SK-N-SH (cell line): ENCODE data around the gene ENOX1. TPM values are rescaled to one million over a fixed set of nuclear protein-coding genes. Genes with fewer than 3 reads are reported as not detected.

Experiments used
- CTCF ChIA-PET: fragments of 300-600, 350-600 bp; formaldehyde crosslinking; extraction: SDS; loops from one replicate; lab custom pipeline; 2021; lab: Yijun Ruan, JAX
- POLR2A ChIA-PET: fragments of 350-600 bp; sonication (Branson Sonifier 250); formaldehyde crosslinking; extraction: SDS; loops from one replicate; lab custom pipeline; 2020; ENCODE audit warnings: antibody characterized with exemption, inconsistent platforms; lab: Yijun Ruan, JAX
- DNase-seq: peaks from one replicate; pipeline ENCODE4 v3.0.0; 2012
- H2AFZ ChIP-seq: fragments of 200-600 bp; sonication (generic); 2 replicates; pipeline ENCODE4 v1.8.1; 2016; ENCODE audit warnings: antibody characterized with exemption, mild to moderate bottlenecking, low read depth
- H3F3A ChIP-seq: fragments of 200-600 bp; sonication (generic); replicated peaks from 2 replicates; pipeline ENCODE3; 2016; ENCODE audit warnings: antibody characterized with exemption, mild to moderate bottlenecking; ENCODE audit not compliant: insufficient read depth
- H3K27ac ChIP-seq, 2 experiments: fragments of 200-500 bp in 1 of 2; fragments of 200-600 bp in 1 of 2; sonication (Bioruptor generic) in 1 of 2; sonication (generic), shearing (Covaris generic) in 1 of 2; 2 replicates each; pipeline versions ENCODE4 v1.5.1 to v1.6.1; 2014 to 2016; ENCODE audit warnings: low read depth in 2 of 2, inconsistent platforms in 1 of 2, low read length in 1 of 2, mild to moderate bottlenecking in 1 of 2, mixed read lengths in 1 of 2
- H3K27me3 ChIP-seq: fragments of 200-600 bp; sonication (generic), shearing (Covaris generic); 2 replicates; pipeline ENCODE4 v1.6.1; 2016; ENCODE audit warnings: mixed run types; ENCODE audit not compliant: insufficient read depth
- H3K36me3 ChIP-seq, 2 experiments: fragments of 200-500 bp in 1 of 2; fragments of 200-600 bp in 1 of 2; sonication (Bioruptor generic) in 1 of 2; sonication (generic) in 1 of 2; replicated peaks in 1 of 2; 2 replicates each; pipeline versions ENCODE3 to v1.5.1; 2014 to 2016; ENCODE audit warnings: low read length in 1 of 2, mild to moderate bottlenecking in 1 of 2; ENCODE audit not compliant: insufficient read depth in 2 of 2, control insufficient read depth in 1 of 2
- H3K4me1 ChIP-seq, 2 experiments: fragments of 200-500 bp in 1 of 2; fragments of 200-600 bp in 1 of 2; sonication (Bioruptor generic) in 1 of 2; sonication (generic), shearing (Covaris generic) in 1 of 2; 2 replicates each; pipeline versions ENCODE4 v1.5.1 to v1.6.1; 2014 to 2016; ENCODE audit warnings: low read depth in 1 of 2, low read length in 1 of 2, mixed run types in 1 of 2; ENCODE audit not compliant: insufficient read depth in 2 of 2, control insufficient read depth in 1 of 2
- H3K4me2 ChIP-seq: fragments of 200-600 bp; sonication (generic), shearing (Covaris generic); 2 replicates; pipeline ENCODE4 v1.6.1; 2017; ENCODE audit warnings: mixed run types
- H3K4me3 ChIP-seq, 2 experiments: fragments of 200-500 bp in 1 of 2; fragments of 200-600 bp in 1 of 2; sonication (Bioruptor generic) in 1 of 2; sonication (generic), shearing (Covaris generic) in 1 of 2; 2 replicates each; pipeline versions ENCODE4 v1.5.1 to v1.8.1; 2014 to 2016; ENCODE audit warnings: low read depth in 2 of 2, inconsistent platforms in 1 of 2, low read length in 1 of 2, mild to moderate bottlenecking in 1 of 2, mixed read lengths in 1 of 2, moderate library complexity in 1 of 2
- H3K79me2 ChIP-seq: fragments of 200-600 bp; sonication (generic); 2 replicates; pipeline ENCODE4 v1.8.1; 2017; ENCODE audit warnings: mild to moderate bottlenecking; ENCODE audit not compliant: insufficient read depth
- H3K9ac ChIP-seq: fragments of 200-600 bp; sonication (generic); 2 replicates; pipeline ENCODE4 v1.6.1; 2017; ENCODE audit warnings: mixed run types
- H3K9me2 ChIP-seq: fragments of 200-600 bp; sonication (generic); 2 replicates; pipeline ENCODE4 v1.6.1; 2017; ENCODE audit warnings: mixed run types
- H3K9me3 ChIP-seq: fragments of 200-600 bp; sonication (generic); 2 replicates; pipeline ENCODE4 v1.6.1; 2017; ENCODE audit warnings: mixed run types, mild to moderate bottlenecking, moderate library complexity
- H4K20me1 ChIP-seq: fragments of 200-600 bp; sonication (generic); 2 replicates; pipeline ENCODE4 v1.6.1; 2017; ENCODE audit warnings: mild to moderate bottlenecking, mixed run types; ENCODE audit not compliant: insufficient read depth
- CHD2 ChIP-seq: fragments of 150-350 bp; IDR thresholded peaks from 2 replicates; pipeline ENCODE4 v1.6.1; 2018; ENCODE audit warnings: low read length; ENCODE audit not compliant: partially characterized antibody
- CTCF ChIP-seq: fragments of 200-600 bp; sonication (generic); IDR thresholded peaks from 2 replicates; pipeline ENCODE4 v1.6.1; 2017; ENCODE audit warnings: antibody characterized with exemption, mild to moderate bottlenecking, moderate library complexity
- ELF1 ChIP-seq: IDR thresholded peaks from 2 replicates; pipeline ENCODE4 v1.4.0; 2012
- EZH2phosphoT487 ChIP-seq: fragments of 200-600 bp; sonication (generic); IDR thresholded peaks from 2 replicates; pipeline ENCODE4 v1.6.1; 2017; ENCODE audit warnings: low read depth, mixed run types, mild to moderate bottlenecking, antibody characterized with exemption, moderate library complexity, borderline replicate concordance
- FOXJ3 ChIP-seq: sonication (generic); formaldehyde crosslinking; IDR thresholded peaks from 2 replicates; pipeline ENCODE4 v1.5.1; 2020; ENCODE audit warnings: mild to moderate bottlenecking, missing genetic modification reagents
- FOXM1 ChIP-seq: IDR thresholded peaks from 2 replicates; pipeline ENCODE4 v1.4.0; 2012; ENCODE audit warnings: low read depth, mild to moderate bottlenecking
- GABPA ChIP-seq: IDR thresholded peaks from 2 replicates; pipeline ENCODE4 v1.4.0; 2012; ENCODE audit warnings: low read depth, mild to moderate bottlenecking
- GATA2 ChIP-seq: sonication (generic); formaldehyde crosslinking; IDR thresholded peaks from 2 replicates; pipeline ENCODE4 v1.5.0; 2020; ENCODE audit warnings: mild to moderate bottlenecking, missing genetic modification reagents
- MXI1 ChIP-seq: IDR thresholded peaks from 2 replicates; pipeline ENCODE4 v1.6.1; 2012; ENCODE audit warnings: mild to moderate bottlenecking, low read depth, low read length, improper control_type of control experiment
- NFIC ChIP-seq: IDR thresholded peaks from 2 replicates; pipeline ENCODE4 v1.4.0; 2012; ENCODE audit warnings: borderline replicate concordance
- NRF1 ChIP-seq: IDR thresholded peaks from 2 replicates; pipeline ENCODE4 v1.6.1; 2012; ENCODE audit warnings: low read depth, mild to moderate bottlenecking, low read length
- POLR2AphosphoS5 ChIP-seq: IDR thresholded peaks from 2 replicates; pipeline ENCODE4 v1.6.1; 2012; ENCODE audit warnings: low read depth, low read length
- RAD21 ChIP-seq: IDR thresholded peaks from 2 replicates; pipeline ENCODE4 v1.6.1; 2012; ENCODE audit warnings: mild to moderate bottlenecking, low read length
- REST ChIP-seq: IDR thresholded peaks from 2 replicates; pipeline ENCODE4 v1.6.1; 2012; ENCODE audit warnings: mild to moderate bottlenecking, low read depth, low read length, moderate library complexity
- RXRA ChIP-seq: IDR thresholded peaks from 2 replicates; pipeline ENCODE4 v1.4.0; 2012; ENCODE audit warnings: low read depth, mild to moderate bottlenecking, borderline replicate concordance
- SMC3 ChIP-seq: IDR thresholded peaks from 2 replicates; pipeline ENCODE4 v1.6.1; 2012; ENCODE audit warnings: low read depth, low read length, improper control_type of control experiment
- TAF1 ChIP-seq: IDR thresholded peaks from 2 replicates; pipeline ENCODE4 v1.6.1; 2012; ENCODE audit warnings: low read depth, mild to moderate bottlenecking, low read length, moderate library complexity, borderline replicate concordance
- USF2 ChIP-seq: fragments of 150-350 bp; IDR thresholded peaks from 2 replicates; pipeline ENCODE4 v1.6.1; 2017; ENCODE audit warnings: antibody characterized with exemption, low read length, low read depth, borderline replicate concordance
- YY1 ChIP-seq: IDR thresholded peaks from 2 replicates; pipeline ENCODE4 v1.4.0; 2012; ENCODE audit warnings: low read depth, mild to moderate bottlenecking
- WGBS: methylation state at CpG from one replicate; pipeline ENCODE4 v1.1.6; 2017; ENCODE audit warnings: low lambda C conversion rate; 5-methylcytosine and 5-hydroxymethylcytosine counted together
- polyA plus RNA-seq, 3 experiments: library from polyadenylated mRNA; depleted of rRNA; stranded (reverse); fragments of >200 nt; gene quantifications; 2 replicates each; pipeline ENCODE4 v1.2.3, GENCODE V29; 2012

ENOX1 gene
- polyA plus RNA-seq, 1 of the 3 experiments (the other 2 are of a cell fraction): 5.8 TPM

- no peak for TF ChIP-seq RAD21
Observed at GRCh38 chr13:43694146-43694664, 92.6 kb downstream of the ENOX1 start (continued).

GRCh38 chr13:43693639-43694038, 93.1 kb downstream of the ENOX1 start:
- WGBS: 89% methylated on average over 2 of the region's 2 CpGs
- CTCF ChIA-PET: interaction anchor here (0.6 to 1.1 kb wide), 3 partner anchors 12 to 97 kb away, joined by 3 read pairs; no protein-coding TSS in a partner anchor

More at GRCh38 chr13:43693639-43694038, 93.1 kb downstream of the ENOX1 start:
- no peaks in the 10 kb centered on the region for H3K9me2 ChIP-seq
- H3K27ac ChIP-seq: no peak overlapping the region
- no peak overlapping the region for H3K9ac ChIP-seq
- TF ChIP-seq ELF1: no peak
- TF ChIP-seq GATA2 (CRISPR knock-in tag): no peak
- TF ChIP-seq FOXM1: no peak
- no peak for TF ChIP-seq EZH2phosphoT487
- TF ChIP-seq SMC3: no peak
- TF ChIP-seq USF2: no peak
- TF ChIP-seq GABPA: no peak
- TF ChIP-seq NFIC: no peak
- TF ChIP-seq MXI1: no peak
- TF ChIP-seq YY1: no peak
- TF ChIP-seq RXRA: no peak
- TF ChIP-seq POLR2AphosphoS5: no peak
- no peak for TF ChIP-seq CTCF
- TF ChIP-seq NRF1: no peak
- TF ChIP-seq RAD21: no peak
- no peak for TF ChIP-seq TAF1
- no peak for TF ChIP-seq FOXJ3
- no peak for TF ChIP-seq CHD2
- TF ChIP-seq REST: no peak
- H3K79me2 ChIP-seq: no peaks in the 10 kb centered on the region
- DNase-seq: no peak
- no peak overlapping the region for H3K4me3 ChIP-seq
- H3K27me3 ChIP-seq: no peaks in the 10 kb centered on the region
- POLR2A ChIA-PET: no interaction called here
- no peak overlapping the region for H2AFZ ChIP-seq
- H3K4me1 ChIP-seq: no peaks in the 10 kb centered on the region
- no peaks in the 10 kb centered on the region for H3K36me3 ChIP-seq
- peaks cover 2% of the 10 kb centered on the region for H3F3A ChIP-seq
- no peaks in the 10 kb centered on the region for H3K9me3 ChIP-seq
- no peaks in the 10 kb centered on the region for H4K20me1 ChIP-seq
- H3K4me2 ChIP-seq: no peak overlapping the region
